GM21528 (cell line): Measurements from ENCODE around the gene FKBP2.
"Not testable (repeated sequence)": the region's sequence is repeated elsewhere in the genome, so short reads cannot be mapped to it uniquely, and the experiment has no call there.

Experiments
- ATAC-seq: cut with Tn5 transposase; IDR thresholded peaks from one replicate; pipeline ENCODE4 v1.9.1; 2021; ENCODE audit warnings: mild to moderate bottlenecking, moderate library complexity; ENCODE audit not compliant: unreplicated experiment, low FRiP score

FKBP2 gene

DNA sequence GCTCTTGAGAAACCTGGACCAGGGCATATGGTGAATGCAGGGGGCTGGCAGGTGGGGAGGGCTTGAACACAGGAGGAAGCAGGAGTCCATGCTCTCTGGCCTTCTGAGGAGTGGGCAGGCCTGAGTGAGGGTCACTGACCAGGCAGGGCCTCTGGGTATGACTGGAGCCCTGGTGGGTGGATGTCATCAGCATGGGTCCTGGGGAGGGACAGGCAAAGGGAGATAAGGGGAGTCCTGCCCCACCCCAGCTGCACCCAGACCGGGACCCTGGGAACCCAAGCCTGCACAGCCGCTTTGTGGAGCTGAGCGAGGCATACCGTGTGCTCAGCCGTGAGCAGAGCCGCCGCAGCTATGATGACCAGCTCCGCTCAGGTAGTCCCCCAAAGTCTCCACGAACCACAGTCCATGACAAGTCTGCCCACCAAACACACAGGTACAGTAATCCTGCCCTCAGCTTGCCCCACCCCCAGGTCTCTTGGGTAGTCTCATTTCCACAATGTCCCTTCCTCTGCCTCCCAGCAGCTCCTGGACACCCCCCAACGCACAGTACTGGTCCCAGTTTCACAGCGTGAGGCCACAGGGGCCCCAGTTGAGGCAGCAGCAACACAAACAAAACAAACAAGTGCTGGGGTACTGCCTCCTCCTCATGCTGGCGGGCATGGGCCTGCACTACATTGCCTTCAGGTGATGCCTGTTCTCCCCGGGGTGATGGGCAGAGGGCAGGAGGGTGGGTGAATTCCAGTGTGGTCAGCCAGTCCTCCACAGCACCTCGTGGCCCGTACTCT lies 8.5 kb upstream of the FKBP2 start:
- ATAC-seq = no peak

DNA sequence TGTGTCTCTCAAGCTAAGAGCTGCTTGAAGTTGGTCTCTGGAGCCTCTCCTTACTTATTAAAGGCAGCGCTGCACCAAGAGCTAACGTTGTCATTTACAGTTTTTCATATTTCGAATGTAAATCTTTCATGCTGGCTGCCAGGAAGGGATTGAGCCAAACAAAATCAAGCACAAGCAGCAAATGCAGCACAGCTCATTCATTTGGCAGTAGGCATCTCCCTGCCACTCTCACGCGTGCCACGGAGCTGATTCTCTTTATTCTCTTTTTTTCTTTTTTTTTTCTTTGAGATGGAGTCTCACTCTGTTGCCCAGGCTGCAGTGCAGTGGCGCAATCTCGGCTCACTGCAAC lies 8.0 kb upstream of the FKBP2 start:
- no peak for ATAC-seq

GRCh38 chr11:64233913-64234586 lies 6.8 kb upstream of the FKBP2 start, which contains the start of gene VEGFB:
TSS of gene VEGFB (plus strand) at chr11:64234584. CDS start at chr11:64234834, 250 bp downstream.
- ATAC-seq = no peak

GRCh38 chr11:64234647-64235379 lies 6.1 kb upstream of the FKBP2 start:
- no peak for ATAC-seq

DNA sequence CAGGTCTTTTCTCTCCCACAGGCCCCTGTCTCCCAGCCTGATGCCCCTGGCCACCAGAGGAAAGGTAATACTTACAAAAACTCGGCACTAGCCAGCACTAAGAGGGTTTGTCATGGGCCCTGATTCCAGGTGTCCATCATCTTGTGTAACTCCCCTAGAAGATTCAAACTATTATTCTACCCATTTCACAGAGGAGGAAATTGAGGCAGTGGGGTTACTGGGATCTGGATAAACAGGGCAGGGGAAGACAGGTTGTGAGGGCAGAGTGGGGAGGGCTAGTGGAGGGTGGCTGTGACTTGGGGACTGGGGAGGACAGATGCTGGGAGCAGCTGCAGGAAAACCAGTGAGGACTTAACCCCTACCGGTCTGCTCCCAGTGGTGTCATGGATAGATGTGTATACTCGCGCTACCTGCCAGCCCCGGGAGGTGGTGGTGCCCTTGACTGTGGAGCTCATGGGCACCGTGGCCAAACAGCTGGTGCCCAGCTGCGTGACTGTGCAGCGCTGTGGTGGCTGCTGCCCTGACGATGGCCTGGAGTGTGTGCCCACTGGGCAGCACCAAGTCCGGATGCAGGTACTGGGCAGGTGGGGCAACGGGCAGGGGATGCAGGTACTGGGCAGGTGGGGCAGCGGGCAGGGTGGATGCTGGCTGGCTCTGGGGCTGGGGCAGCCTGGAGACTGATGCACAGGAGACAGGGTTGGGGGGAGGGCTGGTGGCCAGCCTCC lies 5.3 kb upstream of the FKBP2 start:
- no peak for ATAC-seq

DNA sequence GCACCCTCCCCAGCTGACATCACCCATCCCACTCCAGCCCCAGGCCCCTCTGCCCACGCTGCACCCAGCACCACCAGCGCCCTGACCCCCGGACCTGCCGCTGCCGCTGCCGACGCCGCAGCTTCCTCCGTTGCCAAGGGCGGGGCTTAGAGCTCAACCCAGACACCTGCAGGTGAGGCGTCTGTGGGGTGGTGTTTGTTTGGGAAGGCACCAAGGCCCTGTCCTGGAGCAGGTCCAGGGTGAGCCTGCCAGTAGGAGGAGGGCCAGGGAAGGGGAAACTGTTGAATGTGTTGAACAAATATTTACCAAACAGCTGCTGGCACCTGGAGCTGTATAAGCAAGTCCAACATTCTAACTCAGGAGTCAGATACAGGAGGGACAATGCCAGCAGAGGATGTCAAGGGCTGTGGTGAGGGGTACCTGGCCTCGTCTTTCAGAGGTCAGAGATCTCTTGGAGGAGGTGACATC lies 3.4 kb upstream of the FKBP2 start:
- no peak for ATAC-seq

DNA sequence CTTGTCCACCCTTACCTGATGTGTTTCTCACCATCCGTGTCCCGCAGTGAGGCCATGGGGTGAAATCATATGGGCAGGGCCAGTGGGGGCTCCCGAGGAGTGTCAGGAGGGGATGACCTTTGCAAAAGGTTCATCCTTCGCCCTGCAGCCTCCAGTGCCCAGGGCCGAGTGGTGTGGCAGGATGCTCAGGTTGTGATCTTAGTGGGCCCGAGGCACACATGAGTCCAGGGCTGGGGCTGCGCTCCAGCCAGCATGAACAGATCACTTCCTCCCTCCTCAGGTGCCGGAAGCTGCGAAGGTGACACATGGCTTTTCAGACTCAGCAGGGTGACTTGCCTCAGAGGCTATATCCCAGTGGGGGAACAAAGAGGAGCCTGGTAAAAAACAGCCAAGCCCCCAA lies 2.8 kb upstream of the FKBP2 start:
- no peak for ATAC-seq

DNA sequence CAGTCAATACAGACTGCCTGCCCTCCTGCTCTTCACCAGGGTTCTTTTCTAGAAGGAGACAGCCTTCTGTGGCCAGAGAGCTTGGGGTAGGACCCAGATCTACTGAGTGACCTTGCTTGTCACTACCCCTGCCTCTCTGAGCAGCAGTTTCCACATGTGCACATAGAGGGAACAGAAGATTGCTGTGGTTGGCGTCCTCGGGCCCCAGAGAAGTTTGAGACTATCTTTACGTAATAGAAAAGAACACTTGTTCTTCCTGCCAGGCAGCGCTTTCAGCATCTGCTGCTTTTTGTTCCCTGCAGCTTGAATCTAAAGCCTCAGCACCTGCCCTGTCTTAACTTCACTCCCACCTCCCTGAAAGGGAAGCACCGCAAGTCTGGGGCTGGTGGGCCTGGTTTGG lies 1.9 kb upstream of the FKBP2 start:
- ATAC-seq = no peak

DNA sequence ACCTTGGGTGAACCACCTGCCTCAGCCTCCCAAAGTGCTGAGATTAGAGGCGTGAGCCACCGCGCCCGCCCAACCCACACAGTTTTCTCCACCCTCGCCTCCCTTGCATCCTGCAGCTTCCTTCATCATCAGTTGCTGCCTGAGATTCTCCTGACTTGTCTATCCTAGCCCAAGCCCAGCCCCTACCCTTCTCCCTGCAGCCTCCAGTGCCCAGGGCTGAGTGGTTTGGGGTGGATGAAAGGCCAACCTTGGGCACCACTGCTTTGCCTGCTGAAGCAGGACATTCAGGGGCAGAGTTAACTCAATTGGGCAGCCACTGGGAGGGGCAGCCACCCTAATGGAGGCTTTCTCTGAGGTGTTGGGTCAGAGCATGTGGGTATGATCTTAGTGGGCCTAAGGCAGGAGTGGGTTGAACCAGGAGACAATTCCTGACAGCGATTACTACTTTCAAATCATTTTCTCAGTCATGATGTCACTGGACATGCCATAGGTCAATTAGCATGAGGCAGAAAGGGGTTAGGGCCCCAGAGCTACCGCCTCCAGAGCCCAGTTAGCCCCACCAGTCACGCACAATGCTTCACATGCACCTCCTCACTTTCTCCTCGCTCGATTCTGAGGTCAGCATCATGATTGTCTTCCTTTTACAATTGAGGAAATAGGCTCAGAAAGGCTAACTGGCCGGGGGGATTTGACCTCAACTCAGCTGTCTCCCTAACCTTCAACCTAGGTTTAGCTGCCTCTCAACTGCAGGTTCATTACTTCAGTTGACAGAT lies 1.0 kb upstream of the FKBP2 start:
- no peak for ATAC-seq

- ATAC-seq = peak; percentile 66
These were observed 271 bp downstream of the FKBP2 start for GRCh38 chr11:64241241-64241490.

- peak; percentile 61 for ATAC-seq
These were observed 838 bp downstream of the FKBP2 start for GRCh38 chr11:64241491-64242374.

- ATAC-seq = no peak
These were observed 2.5 kb downstream of the FKBP2 start for GRCh38 chr11:64243236-64243854.

DNA sequence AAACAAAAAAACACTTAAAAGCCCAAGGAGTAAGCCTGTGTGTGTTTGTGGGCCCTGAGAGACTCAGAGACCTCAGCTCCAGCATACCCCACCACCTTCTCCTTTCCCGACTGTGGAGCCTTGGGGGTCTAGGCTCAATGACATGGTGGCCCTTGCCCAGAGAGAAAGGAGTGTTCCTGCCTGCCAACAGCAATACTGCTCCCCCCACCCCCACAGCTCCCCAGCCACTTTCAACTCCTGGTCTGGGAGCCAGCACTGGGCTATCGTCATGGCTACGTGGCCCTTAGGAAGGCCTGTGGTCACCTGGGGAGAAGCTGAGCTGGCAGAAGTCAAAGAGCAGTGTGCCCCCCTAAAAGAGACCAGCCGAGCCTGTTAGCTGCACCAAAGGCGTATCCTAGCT lies 3.2 kb downstream of the FKBP2 start:
- ATAC-seq = no peak

DNA sequence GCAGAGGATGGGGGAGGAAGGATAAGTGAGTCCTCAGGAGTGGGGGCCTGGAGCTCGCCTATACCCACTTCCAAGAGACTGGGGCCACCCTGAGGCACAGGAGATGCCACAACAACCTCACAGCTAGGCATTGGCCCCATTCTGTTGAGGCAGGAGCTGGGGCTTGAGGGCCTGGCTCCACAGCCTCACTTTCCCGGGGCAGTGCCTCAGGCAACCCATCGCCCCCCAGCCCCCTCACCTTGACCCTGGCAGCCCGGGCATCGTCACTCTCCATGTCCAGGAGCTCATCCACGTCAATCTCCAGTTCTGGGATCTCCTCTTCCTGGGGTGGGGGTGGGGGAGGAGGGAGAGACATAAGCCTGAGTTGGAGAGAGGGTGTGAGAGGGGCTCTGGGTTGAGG lies 4.1 kb downstream of the FKBP2 start:
- no peak for ATAC-seq

DNA sequence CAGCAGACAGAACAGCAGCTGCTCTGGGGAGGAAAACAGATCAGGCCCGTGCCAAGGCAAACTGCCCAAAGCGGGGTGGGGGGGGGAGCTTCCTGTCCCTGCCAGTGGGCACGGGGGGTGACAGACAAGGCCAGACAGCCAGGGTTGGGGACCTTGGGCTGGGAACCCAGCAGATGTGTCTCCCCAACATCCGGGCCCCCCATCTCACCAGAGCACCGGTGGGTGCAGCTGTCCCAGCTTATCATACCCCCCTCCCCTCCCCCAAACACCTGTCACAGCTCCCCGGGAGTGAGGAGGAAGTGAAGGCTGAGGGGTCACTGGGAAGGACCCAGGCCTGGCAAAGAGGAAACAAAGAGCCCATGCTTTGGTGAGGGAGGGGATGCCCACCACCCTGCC lies 4.5 kb downstream of the FKBP2 start:
- ATAC-seq = no peak

DNA sequence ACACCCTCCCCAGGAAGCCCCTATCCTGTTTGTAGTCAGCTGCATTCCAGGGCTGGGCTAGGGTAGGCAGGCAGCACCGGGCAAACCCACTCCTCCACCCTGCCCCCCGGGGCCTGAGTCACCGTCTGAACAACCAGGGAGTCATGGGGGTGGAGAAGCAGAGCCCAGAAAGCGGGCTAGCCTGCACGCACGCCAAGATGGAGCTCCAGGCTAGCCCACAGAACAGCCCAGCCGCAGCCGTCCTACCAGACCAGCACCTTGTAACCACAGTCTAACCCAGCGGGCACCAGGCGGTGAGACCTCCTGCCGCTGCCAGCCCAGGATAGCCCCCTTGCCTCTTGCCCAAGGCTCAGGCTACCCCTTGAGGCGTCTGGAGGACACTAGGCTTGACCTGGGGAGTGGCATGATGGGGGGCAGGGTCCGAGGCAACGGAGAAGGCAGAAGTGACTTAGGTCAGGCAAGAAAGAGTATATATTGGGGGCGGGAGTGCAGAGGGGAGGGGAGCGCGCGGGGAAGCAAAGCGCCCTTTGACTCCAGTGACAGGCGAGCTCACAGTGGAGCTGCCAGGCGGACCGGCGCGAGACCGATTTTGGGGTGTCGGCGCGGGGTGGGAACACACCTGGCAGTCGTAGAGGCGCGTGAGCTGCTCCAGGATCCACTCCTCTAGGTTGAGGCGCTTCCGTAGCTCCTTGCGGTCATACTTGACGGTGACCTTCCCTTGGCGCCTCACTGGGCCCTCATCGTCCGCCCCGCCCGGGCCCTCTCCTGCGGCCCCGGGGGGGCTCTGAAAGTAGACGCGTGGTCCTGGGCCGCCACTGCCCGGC lies 5.1 kb downstream of the FKBP2 start:
- ATAC-seq = no peak

DNA sequence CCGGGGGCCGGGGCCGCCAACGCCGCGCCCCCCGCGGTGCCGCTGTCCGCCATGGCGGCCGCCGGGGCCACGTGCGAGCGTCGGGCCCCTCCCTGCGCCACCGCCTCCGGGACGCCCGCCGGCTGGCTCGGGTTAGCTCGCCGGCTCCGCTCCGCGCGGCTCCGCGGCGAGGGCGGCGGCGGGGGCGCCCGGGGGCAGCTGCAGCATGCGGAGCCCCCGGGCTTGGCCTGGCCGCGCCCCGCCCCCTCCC lies 5.7 kb downstream of the FKBP2 start:
- not testable (repeated sequence) for ATAC-seq
